BE2C (cell line): ENCODE results near the gene GRM1.

Experiments
- DNase-seq: peaks from one replicate; pipeline ENCODE4 v3.0.0-alpha.2; 2020
- H3K27me3 ChIP-seq: fragments of 250-450 bp; sonication (Bioruptor Pico); 2 replicates; pipeline ENCODE4 v1.5.1; 2020; ENCODE audit warnings: mild to moderate bottlenecking
- H3K36me3 ChIP-seq: fragments of 250-450 bp; sonication (Bioruptor Pico); 2 replicates; pipeline ENCODE4 v1.5.1; 2020; ENCODE audit warnings: mild to moderate bottlenecking
- H3K4me1 ChIP-seq: fragments of 250-450 bp; sonication (Bioruptor Pico); 2 replicates; pipeline ENCODE4 v1.5.1; 2020
- H3K4me3 ChIP-seq: 2 replicates; pipeline ENCODE4 v1.5.1; 2011; ENCODE audit warnings: low read depth, low read length
- H3K9me3 ChIP-seq: fragments of 250-450 bp; sonication (Bioruptor Pico); 2 replicates; pipeline ENCODE4 v1.5.1; 2020
- TF ChIP-seq, protein P1 (sequence below): IDR thresholded peaks from 2 replicates; pipeline ENCODE4 v1.5.1; 2012; ENCODE audit warnings: mild to moderate bottlenecking, low read depth, low read length

GRM1 gene

GRCh38 chr6:146484411-146484810 is 455.5 kb downstream of the GRM1 start:
- DNase-seq, result no peak
- Histone ChIP-seq H3K4me1 (no peaks in the 10 kb centered on the region), H3K27me3 (no peaks in the 10 kb centered on the region; the same call in 1 of the 2 replicates), H3K36me3 (no peaks in the 10 kb centered on the region), H3K4me3 (no peak overlapping the region), H3K9me3 (no peaks in the 10 kb centered on the region)
- TF ChIP-seq, protein P1, sequence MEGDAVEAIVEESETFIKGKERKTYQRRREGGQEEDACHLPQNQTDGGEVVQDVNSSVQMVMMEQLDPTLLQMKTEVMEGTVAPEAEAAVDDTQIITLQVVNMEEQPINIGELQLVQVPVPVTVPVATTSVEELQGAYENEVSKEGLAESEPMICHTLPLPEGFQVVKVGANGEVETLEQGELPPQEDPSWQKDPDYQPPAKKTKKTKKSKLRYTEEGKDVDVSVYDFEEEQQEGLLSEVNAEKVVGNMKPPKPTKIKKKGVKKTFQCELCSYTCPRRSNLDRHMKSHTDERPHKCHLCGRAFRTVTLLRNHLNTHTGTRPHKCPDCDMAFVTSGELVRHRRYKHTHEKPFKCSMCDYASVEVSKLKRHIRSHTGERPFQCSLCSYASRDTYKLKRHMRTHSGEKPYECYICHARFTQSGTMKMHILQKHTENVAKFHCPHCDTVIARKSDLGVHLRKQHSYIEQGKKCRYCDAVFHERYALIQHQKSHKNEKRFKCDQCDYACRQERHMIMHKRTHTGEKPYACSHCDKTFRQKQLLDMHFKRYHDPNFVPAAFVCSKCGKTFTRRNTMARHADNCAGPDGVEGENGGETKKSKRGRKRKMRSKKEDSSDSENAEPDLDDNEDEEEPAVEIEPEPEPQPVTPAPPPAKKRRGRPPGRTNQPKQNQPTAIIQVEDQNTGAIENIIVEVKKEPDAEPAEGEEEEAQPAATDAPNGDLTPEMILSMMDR, result no peak
